ENCODE measurements around the gene HTR3C.
"Not testable (repeated sequence)": the region's sequence is repeated elsewhere in the genome, so short reads cannot be mapped to it uniquely, and the experiment has no call there.

Gene HTR3C

DNA sequence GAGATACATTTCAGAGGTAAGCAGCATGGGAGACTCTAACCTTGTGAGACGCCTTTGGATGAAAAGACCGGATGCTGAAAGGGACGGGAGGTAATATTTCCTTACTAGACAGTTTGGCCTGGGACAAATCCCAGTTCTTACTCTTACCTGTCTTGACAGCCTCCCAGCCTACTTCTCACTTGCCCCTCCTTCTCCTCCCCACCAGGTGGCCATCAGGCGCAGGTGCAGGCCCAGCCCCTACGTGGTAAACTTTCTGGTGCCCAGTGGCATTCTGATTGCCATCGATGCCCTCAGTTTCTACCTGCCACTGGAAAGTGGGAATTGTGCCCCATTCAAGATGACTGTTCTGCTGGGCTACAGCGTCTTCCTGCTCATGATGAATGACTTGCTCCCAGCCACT is 15.0 kb upstream of the HTR3C start:
- DNase-seq: no peak

DNA sequence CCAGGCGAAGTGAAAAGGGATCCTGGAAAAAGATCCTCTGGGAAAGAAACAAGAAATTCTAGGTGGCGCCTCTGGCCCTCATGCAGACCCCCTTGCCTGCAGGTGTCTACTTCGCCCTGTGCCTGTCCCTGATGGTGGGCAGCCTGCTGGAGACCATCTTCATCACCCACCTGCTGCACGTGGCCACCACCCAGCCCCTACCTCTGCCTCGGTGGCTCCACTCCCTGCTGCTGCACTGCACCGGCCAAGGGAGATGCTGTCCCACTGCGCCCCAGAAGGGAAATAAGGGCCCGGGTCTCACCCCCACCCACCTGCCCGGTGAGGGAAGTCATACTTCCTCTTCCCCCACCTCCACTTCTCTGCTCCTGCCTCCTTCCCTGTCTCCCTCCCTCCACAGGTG is 14.5 kb upstream of the HTR3C start:
- DNase-seq: not testable (repeated sequence)

DNA sequence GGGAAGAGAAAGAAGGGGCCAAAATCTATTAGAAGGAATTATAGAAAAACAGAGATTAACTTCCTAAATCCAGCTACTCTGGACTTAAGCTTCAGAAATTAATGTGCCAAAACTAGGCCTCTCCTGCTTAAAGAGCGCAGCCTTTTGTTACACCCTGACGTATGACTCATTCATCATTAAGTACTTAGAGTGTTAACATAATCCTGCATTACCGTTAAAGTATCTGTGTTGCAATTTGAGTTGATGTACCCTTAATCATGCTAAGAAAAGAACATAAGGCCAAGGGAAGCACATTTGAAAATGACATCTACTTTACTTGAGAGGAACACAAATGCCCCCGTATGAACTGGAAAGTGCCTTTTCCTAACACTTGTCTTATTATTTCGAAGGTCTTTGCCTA is 13.4 kb upstream of the HTR3C start:
- no peak for DNase-seq

DNA sequence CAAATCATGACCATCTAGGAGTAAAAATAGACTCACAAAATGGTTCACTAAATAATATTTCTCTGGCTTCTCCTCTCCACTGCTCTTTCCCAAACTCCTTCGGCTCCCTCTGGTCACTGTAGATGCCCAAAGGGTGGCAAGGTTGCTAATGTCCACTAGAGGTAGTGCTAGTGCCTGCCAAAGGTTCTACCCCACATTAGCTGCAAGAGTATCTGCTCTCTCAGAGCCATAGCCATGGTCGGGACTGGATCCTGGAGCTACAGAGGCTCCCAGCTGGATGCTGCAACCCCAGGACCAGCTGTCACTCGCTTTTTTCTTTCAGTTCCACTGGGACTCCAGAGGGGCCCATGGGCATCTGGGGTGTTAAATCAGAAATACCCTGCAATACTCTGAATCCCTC is 12.8 kb upstream of the HTR3C start:
- DNase-seq: no peak

DNA sequence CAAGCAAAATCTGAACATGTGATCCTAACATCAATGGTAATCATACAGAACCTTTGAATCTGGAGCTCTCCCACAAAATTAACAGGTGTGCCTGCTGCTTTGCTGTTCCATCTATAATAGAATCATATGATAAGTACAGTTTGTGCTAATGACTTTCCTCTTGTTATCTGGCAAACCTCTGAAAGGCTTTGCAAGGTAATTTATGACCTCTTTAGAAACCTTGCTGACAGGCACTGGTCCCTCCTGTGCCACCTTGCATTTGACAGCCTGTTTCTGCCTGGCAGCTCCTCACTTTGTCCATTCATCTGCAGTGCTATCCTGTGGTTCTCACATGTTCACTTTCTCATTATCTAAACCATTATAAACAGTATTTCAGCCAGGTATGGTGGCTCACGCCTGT is 10.2 kb upstream of the HTR3C start:
- DNase-seq: no peak

DNA sequence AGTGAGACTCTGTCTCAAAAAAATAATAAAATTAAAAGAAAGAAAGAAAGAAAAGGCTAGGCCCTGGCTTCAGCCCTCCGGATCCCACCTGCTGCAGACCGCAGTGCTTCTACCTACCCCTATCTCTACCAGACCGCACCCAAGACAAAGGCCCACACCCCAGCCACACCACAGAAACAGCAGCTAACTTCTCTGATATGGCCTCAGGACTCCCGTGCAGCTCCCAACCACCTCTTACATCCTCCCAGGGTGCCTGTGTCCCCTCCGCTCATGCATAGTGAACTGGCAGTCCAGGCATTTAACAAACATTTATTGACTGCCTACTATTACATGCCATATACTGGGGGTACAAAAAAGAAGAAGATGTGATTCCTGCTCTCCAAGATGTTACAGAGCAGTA is 6.9 kb upstream of the HTR3C start:
- DNase-seq: no peak

DNA sequence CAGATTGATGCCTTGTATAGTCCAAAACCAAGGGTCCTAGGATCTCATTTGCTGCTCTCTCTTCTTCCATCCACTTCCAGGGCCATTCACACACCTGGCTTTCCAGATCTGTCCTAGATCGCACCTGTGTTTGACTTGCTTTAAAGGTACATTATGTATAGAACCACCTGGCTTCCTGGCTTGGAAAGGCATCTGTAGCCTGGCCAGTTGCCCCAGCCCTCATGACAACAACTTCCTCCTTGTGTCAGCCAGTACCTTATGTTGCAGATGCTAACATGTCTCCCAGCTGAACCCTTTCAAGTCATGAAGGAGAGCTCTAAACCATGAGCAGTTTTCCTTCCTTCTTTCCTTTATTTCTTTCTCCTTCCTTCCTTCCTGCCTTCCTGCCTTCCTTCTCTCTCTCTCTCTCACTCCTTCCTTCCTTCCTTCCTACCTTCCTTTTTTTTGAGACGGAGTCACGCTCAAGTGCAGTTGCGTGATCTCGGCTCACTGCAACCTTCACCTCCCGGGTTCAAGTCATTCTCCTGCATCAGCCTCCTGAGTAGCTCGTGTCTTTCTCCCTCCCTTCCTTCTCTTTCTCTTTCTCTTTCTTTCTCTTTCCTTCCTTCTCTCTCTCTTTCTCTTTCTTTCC is 2.5 kb upstream of the HTR3C start:
- DNase-seq: no peak

DNA sequence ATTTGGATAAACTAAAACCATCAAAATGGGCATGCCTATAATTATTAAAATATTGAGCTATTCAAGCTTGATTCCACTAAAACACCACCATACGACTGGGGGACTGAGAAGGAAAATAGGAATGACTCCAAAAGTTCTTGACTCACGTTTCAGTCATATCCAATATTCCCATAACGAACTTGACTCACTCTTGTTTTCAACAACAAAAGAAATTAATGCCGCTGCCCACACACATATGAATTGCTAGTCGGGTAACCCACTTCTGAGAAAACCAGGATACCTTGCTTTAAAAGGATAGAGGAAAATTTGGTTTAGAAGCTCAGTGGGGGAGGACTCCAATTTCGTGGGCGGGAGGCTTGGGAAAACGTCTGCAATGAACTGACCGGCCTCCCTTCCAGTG is 5.2 kb downstream of the HTR3C start:
- no peak for DNase-seq

DNA sequence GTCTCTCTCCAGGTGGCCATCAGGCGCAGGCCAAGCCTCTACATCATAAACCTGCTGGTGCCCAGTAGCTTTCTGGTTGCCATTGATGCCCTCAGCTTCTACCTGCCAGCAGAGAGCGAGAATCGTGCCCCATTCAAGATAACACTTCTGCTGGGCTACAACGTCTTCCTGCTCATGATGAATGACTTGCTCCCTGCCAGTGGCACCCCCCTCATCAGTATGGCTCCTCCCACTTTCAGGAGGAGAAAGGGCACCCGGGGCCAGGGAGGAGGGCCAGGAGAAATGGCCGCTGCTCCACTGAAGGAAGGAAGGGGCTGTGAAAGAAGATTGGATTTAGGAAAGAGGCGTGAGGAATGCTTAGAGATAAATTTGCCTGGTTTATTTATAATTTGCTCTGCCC is 6.6 kb downstream of the HTR3C start:
- no peak for DNase-seq

DNA sequence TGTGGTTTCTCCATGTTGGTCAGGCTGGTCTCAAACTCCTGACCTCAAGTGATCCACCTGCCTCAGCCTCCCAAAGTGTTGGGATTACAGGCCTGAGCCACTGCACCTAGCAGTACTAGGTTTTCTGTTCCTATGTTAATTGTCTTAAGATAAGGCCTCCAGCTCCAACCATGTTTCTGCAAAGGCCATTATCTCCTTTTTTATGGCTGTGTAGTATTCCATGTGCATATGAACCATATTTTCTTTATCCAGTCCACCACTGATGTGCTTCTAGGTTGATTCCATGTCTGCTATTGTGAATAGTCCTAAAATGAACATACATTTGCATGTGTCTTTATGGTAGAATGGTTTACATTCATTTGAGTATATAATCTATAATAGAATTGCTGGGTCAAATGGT is 9.8 kb downstream of the HTR3C start:
- DNase-seq: no peak

DNA sequence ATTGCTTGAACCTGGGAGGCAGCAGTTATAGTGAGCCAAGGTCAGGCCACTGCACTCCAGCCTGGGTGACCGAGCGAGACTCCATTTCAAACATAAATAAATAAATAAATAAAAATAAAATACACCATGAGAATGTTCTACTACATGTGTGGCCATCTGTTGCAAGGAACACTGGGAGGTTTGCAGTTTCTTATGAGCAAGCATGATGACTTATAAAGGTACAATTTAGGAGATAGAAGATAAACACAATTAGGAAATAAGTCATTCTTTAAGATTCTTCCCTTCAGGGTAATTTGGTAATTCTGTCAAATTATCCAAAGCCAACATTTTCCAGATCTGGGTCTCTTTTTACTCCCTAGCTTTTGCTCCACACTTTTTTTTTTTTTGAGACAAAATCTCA is 13.4 kb downstream of the HTR3C start:
- no peak for DNase-seq

DNA sequence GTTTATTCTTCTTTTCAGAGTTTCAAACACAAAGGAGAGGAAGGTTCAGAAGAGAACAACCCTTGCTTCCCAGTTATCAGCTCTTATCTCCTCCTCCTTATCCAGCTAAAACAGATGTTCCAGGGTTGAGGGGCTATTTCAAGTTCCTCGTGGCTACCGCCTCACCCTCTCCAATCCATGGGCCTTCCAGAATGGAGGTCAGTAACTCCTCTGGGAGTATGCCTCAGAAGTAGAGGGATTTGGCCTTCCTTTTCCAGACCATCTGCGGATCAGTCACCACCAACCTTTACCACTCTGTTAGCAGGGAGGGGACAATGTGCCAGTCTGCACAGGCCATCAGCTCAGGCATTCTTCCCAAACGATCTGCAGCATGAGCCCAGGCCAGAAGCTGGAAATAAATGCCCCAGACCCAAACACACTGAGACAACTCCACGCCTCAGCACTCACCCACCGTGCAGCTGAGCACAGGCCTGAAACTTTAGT is 14.8 kb downstream of the HTR3C start:
- no peak for DNase-seq

DNA sequence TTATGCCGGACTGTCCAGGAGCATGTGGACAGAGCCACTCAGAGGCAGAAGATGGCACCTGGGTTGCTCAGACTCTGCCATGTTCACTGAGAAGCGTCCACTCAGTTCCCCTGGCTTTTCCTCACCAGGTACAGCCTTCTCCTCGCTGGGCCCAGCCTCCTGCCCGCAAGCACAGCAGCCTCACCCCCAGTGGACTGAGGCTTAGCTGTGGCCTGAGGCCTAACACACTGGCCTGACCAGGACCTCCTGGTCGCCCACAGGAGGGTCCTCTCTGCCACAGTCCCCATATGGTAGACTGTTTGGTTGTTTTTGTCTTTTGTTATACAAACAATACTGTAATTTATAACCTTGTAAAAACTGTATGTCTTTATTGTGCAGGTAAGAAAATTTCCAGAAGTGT is 15.5 kb downstream of the HTR3C start:
- DNase-seq: no peak

DNA sequence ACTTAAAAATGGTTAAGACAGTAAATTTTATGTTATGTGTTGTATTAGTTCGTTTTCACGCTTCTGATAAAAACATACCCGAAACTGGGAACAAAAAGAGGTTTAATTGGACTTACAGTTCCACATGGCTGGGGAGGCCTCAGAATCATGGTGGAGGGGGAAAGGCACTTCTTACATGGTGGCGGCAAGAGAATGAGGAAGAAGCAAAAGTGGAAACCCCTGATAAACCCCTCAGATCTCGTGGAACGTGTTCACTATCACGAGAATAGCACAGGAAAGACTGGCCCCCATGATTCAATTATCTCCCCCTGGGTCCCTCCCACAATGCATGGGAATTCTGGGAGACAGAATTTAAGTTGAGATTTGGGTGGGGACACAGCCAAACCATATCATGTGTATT is 18.3 kb downstream of the HTR3C start:
- not testable (repeated sequence) for DNase-seq

DNA sequence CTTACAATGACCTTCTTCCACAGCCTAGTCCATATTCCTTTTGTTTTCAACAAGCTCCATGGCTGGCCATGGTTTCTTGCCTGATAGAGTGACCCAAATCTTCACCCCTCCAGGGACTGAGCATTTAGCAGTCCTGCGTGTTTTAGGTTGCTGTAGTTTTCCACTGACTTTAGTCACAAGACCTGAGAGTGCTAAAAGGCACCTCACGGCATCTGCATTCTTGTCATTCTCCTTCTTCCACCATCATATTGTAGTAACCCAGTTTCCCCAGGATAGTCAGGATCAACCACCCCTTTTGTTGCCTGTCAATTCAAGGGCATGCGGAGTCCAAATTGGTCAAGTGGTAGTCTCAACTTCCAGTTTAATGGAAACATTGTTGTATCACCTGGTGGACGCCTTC is 20.8 kb downstream of the HTR3C start:
- DNase-seq: no peak

DNA sequence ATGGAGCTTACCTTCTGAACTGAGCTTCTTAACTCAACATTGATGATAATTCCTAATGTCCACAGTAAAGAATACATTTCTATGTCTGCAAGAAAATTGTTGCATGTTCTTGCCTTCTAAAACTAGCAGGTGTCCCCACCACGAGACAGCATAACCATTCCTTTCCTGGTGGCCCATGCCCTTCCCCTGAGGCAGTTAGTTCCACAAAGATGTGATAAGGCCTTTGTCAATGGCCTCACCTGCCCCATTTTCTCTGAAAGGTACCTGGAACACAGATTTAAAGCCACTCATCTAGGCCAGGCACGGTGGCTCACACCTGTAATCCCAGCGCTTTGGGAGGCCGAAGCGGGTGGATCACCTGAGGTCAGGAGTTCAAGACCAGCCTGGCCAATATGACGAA is 23.1 kb downstream of the HTR3C start:
- no peak for DNase-seq

DNA sequence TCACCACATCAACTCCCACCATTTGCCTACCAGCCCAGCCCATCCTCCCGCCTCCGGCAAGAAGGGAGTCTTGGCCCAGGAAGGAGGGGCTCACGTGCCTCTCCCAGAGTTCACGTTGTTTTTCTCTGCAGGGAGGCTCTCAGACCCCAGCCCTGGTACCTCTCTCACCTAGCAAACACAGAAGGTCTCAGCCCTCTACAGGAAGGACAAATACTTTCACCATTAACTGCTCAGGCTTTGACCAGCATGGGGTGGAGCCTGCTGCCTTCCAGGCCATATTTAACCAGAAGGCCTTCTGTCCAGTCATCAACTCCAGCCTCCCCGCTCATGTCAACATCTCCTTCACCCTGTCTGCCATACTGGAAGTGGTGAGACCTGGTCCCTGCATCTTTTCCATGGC is 25.0 kb downstream of the HTR3C start:
- DNase-seq: no peak

DNA sequence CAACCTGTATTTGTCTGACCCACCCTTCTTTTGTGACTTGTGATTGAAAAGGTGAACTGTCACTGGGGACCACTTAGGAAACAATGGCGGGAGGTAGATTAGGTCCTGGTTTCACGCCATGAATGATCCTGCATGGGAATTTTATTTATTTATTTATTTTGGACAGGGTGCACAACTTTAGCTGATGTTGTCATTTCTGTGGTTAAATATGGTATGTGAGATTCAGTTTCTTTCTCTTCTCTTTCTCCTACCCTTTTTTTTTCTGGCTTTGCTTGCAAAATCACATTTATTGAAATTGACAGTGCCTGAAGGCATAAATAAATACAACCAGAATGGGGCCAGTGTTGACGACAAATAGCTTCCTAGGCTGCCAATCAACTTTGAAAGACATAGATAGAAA is 26.0 kb downstream of the HTR3C start:
- DNase-seq: no peak

DNA sequence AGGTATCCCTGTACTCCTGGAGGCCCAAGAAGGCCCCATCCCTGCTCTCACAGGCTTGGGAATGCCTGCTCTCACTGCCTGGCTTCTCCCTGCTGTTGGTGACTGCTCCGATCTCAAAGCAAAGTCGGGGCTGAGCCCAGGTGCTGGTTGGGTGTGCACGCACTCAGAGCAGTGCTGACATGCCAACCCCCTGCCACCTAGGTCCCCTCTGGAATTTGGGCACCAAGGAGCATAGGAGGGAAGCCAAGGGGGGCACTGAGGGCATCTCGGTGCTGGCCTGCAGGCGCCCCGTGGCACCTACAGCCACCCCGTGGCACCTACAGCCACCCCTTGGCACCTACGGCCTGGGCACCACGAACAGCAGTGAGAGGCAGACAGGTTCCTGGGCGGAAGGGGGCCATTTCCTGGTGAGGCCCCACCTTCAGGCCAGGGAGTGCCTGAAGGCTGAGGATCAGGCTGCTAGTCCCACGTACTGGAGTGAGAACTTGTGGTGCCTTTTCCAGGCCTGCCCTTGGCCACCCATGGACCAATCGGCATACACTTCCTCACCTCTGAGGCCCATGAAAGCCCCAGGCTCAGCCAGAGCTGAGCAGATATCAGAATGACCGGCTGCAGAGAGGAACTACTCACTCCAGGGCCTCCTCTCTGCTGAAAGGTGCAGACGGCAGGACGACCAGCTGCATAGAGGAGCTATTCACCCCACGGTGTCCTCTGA is 28.4 kb downstream of the HTR3C start:
- DNase-seq: no peak

DNA sequence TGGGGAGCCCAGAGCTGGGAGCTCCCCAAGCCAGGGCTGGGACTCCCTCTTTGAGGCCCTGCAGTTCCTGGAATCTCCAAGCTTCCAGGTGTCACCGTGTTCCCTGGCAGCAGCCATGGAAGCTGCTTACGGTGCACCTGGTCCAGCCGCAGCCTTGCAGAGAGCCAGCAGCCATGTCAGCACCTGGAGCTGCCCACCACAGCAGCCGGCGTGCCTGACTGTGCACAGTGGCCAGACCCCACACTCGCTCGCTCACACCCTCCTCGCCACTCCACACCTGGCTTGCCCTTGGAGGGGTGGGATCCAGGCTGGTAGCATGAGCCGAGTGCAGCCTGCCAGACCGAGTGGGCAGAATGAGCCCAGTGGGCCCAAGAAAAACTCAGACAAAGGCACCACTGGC is 29.2 kb downstream of the HTR3C start:
- no peak for DNase-seq

DNA sequence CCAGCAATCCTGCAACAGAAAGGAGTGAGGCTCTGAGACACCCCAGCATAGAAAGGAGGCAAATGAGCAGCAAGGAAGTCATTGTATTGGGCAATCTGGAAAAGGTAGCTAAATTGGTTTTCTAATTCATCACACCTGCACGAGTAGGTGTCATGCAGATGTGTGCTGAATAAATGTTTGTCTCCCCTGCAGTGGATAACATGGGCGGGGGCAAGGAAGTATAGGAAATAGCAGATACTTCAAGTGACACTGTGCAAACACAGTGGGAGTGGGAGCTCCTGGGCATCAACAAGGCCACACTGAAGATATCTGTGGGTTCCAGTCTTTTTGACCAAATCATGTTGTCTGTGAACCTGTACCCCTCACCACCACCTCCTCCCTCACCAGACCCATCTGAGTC is 29.6 kb downstream of the HTR3C start:
- no peak for DNase-seq

DNA sequence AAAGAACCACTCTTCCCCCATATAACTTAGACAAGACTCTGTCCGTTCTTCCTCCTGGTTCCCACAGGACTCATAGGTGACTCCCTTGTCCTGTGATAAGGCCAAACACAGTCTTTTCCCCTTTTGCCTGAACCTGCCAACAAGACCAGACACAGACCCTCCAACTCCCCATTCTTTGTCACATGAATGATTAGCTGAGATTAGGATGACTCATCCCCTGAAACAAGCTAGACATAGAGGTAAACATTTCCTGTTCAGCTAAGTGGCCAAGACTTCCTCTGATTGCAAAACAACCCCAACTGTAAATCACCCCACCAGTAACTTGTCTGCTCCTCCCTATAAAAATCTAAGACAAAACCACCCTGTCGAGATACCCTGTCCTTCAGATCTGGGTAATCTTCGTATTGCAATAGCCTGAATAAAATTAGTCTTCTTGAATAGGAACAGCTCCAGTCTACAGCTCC is 32.6 kb downstream of the HTR3C start:
- DNase-seq: no peak

DNA sequence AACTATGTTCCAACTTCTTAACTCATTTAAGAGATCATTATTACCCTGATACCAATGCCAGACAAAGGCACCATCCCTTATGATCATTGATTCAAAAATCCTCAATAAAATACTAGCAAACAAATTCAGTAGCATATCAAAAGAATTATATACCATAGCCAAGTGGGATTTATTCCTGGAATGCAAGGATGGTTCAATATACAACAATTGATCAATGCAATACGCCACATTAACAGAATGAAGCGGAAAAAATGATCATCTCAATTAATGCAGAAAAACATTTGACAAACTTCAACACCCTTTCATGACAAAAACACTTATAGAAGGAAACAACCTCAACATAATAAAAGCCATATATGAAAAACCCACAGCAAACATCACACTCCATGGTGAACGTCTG is 39.4 kb downstream of the HTR3C start:
- DNase-seq: no peak

DNA sequence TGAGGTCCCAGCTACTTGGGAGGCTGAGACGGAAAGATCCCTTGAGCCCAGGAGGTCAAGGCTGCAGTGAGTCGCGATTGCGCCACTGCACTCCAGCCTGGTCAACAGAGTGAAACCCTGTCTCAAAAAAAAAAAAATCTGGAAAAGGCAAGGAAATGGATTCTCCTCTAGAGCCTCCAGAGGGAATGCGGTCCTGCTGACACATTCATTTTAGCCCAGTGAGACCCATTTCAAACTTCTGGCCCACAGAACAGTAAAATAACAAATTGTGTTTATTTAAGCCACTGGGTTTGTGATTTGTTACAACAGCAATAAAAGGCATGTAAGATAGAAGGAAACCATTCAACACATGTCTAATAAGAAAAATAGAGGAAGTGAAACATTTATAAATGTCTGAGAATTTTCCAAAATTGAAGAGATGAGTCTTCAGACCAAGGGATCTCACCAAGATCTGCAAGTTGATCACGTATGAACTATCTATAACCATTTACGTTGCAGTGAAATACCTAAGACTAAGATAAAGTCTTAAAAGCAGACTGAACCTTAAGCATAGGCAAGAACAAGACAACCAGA is 44.0 kb downstream of the HTR3C start, which contains the start of gene HTR3E:
HTR3E (plus strand) TSS at position 254 of the 573 bp plus-strand sequence. CDS start 466 bp downstream, outside the sequence.
- DNase-seq: no peak

All from NCI-H187 treated with DMSO at 0.1 percent for 48 hours (cell line).